K562 (cell line): Measurements from ENCODE around the gene BCAN. TPM values are rescaled to one million over a fixed set of nuclear protein-coding genes. Genes with fewer than 3 reads are reported as not detected.

Experiments
- ATF1 ChIP-seq, 2 experiments: fragments of 450-650 bp in 1 of 2; IDR thresholded peaks; 2 replicates each; pipeline ENCODE4 v1.6.1; 2016; ENCODE audit warnings: missing compliant biosample characterization in 1 of 2, missing genetic modification characterization in 1 of 2
- BCOR ChIP-seq: fragments of 450-650 bp; IDR thresholded peaks from 2 replicates; pipeline ENCODE4 v1.6.1; 2016
- BHLHE40 ChIP-seq: IDR thresholded peaks from 2 replicates; pipeline ENCODE4 v1.6.1; 2011; ENCODE audit warnings: low read length, improper control_type of control experiment
- CBX1 ChIP-seq: sonication (generic); IDR thresholded peaks from 2 replicates; pipeline ENCODE4 v1.6.1; 2016; ENCODE audit warnings: antibody characterized with exemption, low read depth, mild to moderate bottlenecking
- CEBPZ ChIP-seq: fragments of 150-350 bp; IDR thresholded peaks from 2 replicates; pipeline ENCODE4 v1.6.1; 2014; ENCODE audit warnings: low read depth, mild to moderate bottlenecking, low read length, borderline replicate concordance
- CHCHD3 ChIP-seq: fragments of 250-450 bp; sonication (Bioruptor Pico); IDR thresholded peaks from 2 replicates; pipeline ENCODE4 v2.1.2; 2022; ENCODE audit warnings: mild to moderate bottlenecking
- COPS2 ChIP-seq: fragments of 450-650 bp; conservative IDR thresholded peaks from 2 replicates; pipeline ENCODE4 v1.6.1; 2016; ENCODE audit warnings: mild to moderate bottlenecking, moderate library complexity
- LARP7 ChIP-seq: fragments of 450-650 bp; IDR thresholded peaks from 2 replicates; pipeline ENCODE4 v1.6.1; 2016
- MIER1 ChIP-seq: fragments of 450-650 bp; IDR thresholded peaks from 2 replicates; pipeline ENCODE4 v1.6.1; 2016; ENCODE audit warnings: antibody characterized with exemption, mild to moderate bottlenecking, low read depth
- SMAD1 ChIP-seq: fragments of 150-350 bp; IDR thresholded peaks from 2 replicates; pipeline ENCODE4 v1.6.1; 2014; ENCODE audit warnings: low read length, low read depth; ENCODE audit not compliant: partially characterized antibody
- XRCC3 ChIP-seq: fragments of 450-650 bp; IDR thresholded peaks from 2 replicates; pipeline ENCODE4 v1.6.1; 2017; ENCODE audit warnings: mild to moderate bottlenecking, moderate library complexity
- ZNF23 ChIP-seq: fragments of 250-450 bp; sonication (Bioruptor Pico); IDR thresholded peaks from 2 replicates; pipeline ENCODE4 v1.4.0; 2020; ENCODE audit warnings: mild to moderate bottlenecking
- ZNF75A ChIP-seq: fragments of 450-650 bp; formaldehyde crosslinking; IDR thresholded peaks from 2 replicates; pipeline ENCODE4 v1.4.0; 2020; ENCODE audit warnings: mild to moderate bottlenecking
- polyA plus RNA-seq, 8 experiments: library from polyadenylated mRNA; depleted of rRNA in 4 of 8; stranded (reverse) in 5 of 8; unstranded in 3 of 8; fragments of >200 nt; fragmentation: Nextera tagmentation in 2 of 8; fragmentation: Illumina TruSeq in 1 of 8; extraction: Ambion mirVana in 2 of 8; extraction: Trizol in 1 of 8; gene quantifications; 2 replicates each; pipeline versions ENCODE4 v1.2.1 to v1.2.3, GENCODE V29; 2011 to 2014; ENCODE audit warnings: inconsistent platforms in 1 of 8, missing spikeins in 1 of 8
- total RNA-seq, 7 experiments: library from RNA; depleted of rRNA in 6 of 7; stranded (reverse); fragments of >200 nt in 6 of 7; fragmentation: Illumina TruSeq in 2 of 7; extraction: Trizol in 2 of 7; gene quantifications; 2 replicates each; pipeline versions ENCODE4 v1.2.1 to v1.2.3, GENCODE V29; 2011 to 2021; ENCODE audit warnings: low replicate concordance in 1 of 7
- TF ChIP-seq, protein P1 (sequence below): IDR thresholded peaks from 3 replicates; pipeline ENCODE4 v1.6.1; 2011; ENCODE audit warnings: borderline replicate concordance, mild to moderate bottlenecking; ENCODE audit not compliant: insufficient read length, insufficient read depth
- TF ChIP-seq, protein P2 (sequence below): sonication (generic); formaldehyde crosslinking; IDR thresholded peaks from 2 replicates; pipeline ENCODE4 v1.8.0; 2023; ENCODE audit warnings: mild to moderate bottlenecking, missing genetic modification reagents

BCAN gene
- total and polyA plus RNA-seq, 9 of the 15 experiments (the other 6 are each of a cell fraction or from before 2014, with no cell fraction given), result 0.04 to 0.33 (median 0.14) TPM; not detected in 5

GRCh38 chr1:156625436-156626078 lies 16.4 kb upstream of the BCAN start (continued):
- TF ChIP-seq BCOR, result peak; percentile 42; the same call in 1 of the 2 replicates
- TF ChIP-seq CEBPZ, result no peak
- no peak for TF ChIP-seq ZNF75A (CRISPR knock-in tag)
- 0 out of 2 replicates have a peak, but pooled peaks have one; percentile 20 for TF ChIP-seq LARP7
- no peak for TF ChIP-seq BHLHE40
- TF ChIP-seq, protein P1, sequence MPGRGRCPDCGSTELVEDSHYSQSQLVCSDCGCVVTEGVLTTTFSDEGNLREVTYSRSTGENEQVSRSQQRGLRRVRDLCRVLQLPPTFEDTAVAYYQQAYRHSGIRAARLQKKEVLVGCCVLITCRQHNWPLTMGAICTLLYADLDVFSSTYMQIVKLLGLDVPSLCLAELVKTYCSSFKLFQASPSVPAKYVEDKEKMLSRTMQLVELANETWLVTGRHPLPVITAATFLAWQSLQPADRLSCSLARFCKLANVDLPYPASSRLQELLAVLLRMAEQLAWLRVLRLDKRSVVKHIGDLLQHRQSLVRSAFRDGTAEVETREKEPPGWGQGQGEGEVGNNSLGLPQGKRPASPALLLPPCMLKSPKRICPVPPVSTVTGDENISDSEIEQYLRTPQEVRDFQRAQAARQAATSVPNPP, result no peak
- no peak for TF ChIP-seq XRCC3
- TF ChIP-seq COPS2, result no peak
- TF ChIP-seq SMAD1, result no peak
- TF ChIP-seq, protein P2, sequence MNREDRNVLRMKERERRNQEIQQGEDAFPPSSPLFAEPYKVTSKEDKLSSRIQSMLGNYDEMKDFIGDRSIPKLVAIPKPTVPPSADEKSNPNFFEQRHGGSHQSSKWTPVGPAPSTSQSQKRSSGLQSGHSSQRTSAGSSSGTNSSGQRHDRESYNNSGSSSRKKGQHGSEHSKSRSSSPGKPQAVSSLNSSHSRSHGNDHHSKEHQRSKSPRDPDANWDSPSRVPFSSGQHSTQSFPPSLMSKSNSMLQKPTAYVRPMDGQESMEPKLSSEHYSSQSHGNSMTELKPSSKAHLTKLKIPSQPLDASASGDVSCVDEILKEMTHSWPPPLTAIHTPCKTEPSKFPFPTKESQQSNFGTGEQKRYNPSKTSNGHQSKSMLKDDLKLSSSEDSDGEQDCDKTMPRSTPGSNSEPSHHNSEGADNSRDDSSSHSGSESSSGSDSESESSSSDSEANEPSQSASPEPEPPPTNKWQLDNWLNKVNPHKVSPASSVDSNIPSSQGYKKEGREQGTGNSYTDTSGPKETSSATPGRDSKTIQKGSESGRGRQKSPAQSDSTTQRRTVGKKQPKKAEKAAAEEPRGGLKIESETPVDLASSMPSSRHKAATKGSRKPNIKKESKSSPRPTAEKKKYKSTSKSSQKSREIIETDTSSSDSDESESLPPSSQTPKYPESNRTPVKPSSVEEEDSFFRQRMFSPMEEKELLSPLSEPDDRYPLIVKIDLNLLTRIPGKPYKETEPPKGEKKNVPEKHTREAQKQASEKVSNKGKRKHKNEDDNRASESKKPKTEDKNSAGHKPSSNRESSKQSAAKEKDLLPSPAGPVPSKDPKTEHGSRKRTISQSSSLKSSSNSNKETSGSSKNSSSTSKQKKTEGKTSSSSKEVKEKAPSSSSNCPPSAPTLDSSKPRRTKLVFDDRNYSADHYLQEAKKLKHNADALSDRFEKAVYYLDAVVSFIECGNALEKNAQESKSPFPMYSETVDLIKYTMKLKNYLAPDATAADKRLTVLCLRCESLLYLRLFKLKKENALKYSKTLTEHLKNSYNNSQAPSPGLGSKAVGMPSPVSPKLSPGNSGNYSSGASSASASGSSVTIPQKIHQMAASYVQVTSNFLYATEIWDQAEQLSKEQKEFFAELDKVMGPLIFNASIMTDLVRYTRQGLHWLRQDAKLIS (CRISPR knock-in tag), result 0 out of 2 replicates have a peak, but pooled peaks have one; percentile 51
- no peak for TF ChIP-seq ZNF23 (CRISPR knock-in tag)
- TF ChIP-seq CBX1, result no peak
- no peak for TF ChIP-seq ATF1 (CRISPR knock-in tag; IDR thresholded peaks at IDR 0.05)
- no peak for TF ChIP-seq ATF1 (tag; IDR thresholded peaks at IDR 0.05)
- TF ChIP-seq CHCHD3 (CRISPR knock-in tag), result no peak
- TF ChIP-seq MIER1, result 0 out of 2 replicates have a peak, but pooled peaks have one; percentile 29
